MV-4-11 (cell line): ENCODE results near the gene ARL3.

Experiments
- DNase-seq: peaks from one replicate; lab custom pipeline; 2025; lab: John Stamatoyannopoulos, UW

ARL3 gene

DNA sequence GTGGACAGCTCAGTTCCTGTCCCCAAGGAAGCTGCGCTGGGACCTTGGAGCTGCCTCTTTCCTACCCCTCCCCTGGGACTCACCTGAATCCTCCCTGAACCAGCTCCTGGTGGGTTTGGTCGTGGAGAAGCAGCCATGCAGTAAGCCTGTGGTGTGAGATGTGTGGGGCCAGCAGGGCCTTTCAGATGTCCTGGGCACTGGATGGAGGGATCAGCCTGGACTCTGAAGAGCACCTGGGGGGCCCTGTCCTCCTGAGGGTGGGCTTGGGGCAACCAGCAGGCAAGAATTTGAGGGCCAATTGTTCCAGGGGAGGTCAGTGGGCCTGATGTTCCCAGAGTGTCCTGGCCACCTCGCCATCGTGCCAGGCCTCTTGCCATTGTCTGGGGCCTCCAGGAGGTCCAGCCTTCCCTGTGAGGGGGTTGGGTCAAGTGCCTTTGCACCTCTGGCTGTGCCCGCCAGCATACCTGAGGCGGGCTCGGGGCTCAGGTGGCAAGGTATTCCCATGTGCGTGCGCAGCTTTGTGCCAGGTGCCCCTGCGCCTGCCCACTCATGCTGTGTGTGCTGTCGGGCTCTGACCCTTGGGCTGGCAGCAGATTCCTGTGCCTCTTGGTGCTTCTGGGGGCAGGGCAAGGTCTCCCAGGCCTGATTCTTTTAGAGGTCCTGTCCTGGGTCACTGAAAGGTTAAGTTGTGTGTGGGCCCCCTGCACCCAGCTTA is 62.6 kb downstream of the ARL3 start:
- DNase-seq, result no peak

DNA sequence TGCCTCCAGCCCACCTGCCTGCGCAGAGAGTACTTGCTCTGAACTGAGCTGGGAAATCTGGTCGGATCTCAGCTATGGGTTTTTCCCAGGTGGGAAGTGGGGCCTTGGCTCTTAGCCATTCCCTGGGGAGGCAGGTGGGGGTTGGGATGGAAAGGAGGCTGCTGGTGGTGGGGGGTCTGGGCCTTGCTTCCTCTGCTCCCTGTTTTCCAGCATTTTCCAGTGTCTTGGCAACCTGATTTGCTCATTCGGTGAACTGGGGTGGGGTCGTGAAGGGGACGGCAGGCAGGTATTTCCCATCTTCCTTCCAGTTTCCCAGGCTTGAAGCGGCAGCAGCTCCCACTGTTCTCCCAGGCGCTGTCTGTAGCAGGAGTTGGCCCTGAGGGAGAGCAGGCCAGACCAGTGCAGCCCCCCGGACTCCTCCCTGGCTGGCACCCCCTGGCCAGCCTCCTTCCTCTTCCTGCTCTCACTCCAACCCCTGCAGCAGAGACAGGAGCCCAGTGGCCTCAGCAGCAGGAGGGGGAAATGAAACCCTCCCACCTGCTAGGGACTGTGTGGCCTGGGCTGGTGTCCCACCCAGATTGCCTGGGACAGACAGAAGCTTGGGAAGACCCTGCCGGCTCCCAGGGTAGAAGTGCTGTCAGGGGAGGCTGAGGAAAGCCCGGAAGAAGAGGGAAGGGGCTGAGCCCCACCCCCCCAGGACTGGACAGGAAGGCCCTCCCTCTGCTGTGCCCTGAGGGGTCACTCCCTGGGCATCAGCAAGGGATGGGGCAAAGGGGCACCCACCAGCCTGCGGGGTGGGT is 63.3 kb downstream of the ARL3 start:
- DNase-seq, result peak; percentile 41

DNA sequence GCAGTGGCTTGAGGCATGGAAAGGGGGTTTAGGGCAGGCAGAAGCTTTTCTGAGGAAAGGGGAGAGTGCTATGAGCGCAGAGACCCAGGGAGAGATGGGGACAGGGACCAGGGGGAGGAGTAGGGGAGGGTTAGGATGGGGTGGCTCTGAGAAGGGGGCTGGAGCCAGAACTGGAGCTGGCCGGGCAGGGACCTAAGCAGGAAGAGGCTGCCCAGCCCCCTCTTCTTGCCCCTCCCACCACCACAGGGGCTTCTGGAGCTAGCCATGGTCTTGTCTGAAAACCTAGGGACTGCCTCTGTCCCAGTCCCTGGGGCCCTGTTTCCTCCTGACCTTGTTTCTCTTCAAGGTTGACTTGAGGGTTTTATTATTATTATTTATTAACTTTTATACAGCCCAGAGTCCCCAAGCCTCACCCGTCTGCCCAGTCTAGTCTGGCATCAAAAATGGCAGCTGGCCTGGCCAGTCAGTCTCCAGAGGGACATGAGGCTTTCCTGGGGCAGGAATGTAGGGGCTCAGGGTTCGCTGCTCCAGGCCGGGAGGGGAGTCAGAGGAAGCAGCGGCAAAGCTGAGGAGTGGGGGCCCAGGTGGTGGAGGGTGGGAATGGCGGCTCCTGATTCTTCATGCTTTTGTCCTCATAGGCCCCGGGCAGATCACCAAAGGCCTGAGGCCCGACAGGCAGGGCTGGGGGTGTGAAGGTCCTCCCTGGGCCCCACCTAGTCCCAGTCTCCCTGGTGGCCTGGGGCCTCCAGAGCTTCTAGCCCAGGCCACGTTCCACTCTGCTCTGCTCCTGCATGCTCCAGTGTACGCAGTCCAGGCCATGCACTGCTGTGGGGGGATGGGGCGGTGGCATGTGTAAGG is 64.2 kb downstream of the ARL3 start:
- DNase-seq, result no peak

DNA sequence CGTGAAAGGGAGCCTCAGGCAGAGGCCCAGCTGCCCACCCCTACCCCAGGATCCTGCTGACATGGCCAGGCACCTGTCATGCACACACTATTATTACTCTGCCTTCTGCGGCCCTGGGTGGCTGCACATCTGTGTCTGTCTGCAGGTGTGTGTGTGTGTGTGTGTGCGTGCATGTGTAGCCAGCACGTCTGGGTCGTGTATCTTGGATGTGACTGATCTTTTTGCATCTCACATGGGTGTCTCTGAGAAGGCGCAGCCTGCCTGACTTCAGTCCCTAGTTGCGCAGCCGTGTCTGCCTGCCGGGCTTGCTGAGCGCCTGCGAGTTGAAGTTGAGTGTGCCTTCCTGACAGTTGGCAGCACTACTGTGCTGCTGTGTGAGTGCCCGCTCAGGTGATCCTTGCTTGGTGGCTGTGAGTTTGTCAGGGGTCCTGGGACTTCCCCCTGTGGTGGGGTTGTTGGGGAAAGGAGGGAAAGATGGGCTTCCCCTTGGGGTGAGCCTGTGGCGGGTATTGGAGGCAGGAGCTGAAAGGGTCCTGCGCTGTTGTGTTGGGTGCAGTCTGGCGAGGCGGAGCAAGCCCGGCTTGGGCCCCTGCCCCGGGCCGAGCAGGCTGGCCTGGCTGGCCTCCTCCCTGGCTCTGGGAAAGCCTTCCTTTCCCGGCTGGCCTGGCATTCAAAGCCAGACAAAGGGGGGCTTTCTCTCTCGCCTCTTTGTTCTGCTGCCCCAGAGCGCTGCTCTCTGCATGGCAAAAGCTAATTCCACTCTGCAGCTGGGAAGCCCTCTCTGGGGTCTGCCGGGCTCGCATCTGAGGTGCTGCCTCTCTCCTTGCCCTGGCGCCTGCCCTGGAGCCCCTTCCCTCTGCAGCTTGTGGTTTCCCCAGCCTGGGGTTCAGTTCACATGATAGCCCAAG is 65.1 kb downstream of the ARL3 start:
- no peak for DNase-seq

DNA sequence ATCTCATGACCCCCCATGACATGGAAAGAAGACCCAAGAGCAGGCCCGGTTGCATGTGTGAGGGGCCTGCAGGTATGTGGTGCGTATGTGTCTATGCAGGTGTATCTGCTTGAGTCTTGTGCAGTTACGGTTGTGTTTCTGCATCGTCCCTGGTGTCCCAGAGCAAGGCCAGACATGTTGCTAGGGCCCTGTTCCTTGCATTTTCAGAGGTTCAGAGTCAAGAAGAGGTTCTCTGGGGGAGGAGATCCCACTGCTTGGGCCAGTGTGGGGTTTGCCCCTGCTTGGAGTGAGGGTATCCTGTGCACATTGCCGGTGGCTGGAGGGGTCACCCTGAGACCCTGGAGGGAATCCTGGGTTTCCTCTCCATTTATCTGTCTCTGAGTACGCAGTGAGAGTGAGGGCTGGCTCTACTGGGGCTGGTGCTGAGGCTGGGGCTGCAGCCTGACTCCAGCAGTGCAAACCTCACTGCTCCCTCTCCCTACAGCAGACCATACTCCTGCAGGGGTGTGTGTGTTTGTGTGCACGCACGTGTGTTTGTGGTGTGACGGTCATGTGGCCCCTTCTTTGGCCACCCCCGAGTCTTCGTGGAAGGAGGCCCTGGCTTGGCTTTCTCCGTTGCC is 65.8 kb downstream of the ARL3 start:
- no peak for DNase-seq

DNA sequence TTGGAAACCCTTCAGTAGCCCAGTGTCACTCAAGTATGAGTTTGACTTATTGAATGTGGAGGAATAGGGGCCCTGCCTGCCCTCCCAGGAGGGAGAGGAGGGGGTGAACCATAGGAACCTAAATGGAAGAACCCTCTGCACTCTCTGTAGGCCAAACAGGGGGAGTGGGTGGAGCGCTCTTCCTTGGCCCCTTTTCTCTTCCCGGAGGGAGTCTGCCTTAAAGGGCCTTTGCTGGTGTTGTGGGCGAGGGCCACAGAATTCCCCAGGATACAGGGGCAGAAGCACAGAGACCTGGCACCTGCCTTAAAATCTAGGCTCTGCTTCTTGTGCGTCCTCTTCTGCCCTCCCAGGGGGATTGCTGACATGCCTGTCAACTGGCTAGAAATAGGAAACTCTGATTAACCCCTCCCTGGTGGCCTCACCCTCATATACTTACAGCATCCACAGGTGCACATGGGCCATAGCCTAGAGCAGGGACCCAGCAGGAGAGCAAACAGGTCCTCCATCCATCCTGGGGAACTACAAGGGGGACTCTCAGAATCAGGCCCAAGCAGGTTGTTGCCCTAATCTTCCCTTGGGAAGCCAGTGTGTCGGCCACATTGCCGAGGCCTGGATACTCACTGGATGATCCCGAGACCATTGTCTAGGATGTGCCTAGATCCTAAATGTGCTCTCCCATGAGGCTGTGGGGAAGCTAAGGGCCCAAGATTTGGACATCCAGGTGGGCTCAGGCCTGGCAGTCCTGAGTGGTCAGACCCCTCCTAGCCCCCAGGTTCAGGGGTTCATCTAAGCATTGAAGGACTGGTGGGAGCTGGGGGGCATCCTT is 66.5 kb downstream of the ARL3 start:
- no peak for DNase-seq

DNA sequence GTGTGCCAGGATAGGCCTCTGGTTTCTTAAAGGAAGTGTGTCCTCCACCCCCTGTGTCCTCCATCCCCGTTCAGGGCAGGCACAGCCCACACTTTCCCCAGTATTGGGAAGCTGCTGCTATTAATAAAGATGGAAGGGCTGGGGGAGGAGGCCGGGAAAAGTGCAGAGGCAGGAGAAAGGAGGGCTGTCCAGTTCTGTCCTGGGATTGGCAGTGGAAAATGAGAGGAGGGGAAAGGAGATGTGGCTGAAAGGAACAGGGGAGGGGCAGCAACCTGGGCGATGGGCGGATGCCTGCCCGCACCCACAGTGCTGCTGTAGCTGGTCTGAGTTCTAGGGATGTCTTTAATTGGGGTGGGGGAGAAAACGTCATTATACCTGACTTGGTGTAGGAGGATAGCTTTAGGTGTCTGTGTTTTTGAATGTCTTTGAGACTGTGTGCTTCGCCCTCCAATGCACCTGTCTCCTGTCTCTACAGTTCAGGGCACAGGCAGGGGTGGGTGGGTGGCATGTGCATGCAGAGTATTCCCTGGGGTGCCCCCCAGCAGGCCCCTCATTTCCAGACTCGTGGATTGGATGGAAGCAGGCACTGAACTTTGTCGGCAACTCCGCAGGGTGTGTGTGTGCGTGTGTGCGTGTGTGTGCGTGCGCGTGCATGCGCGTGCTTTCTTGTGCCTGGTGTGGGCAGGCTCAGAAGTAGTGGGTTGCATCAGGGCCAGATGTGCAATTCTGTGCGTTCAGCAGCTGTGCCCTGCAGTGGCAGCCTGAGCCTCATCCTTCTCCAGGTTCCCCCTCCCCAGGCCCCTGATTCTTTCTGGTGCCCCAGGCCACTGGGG is 67.4 kb downstream of the ARL3 start:
- peak; percentile 76 for DNase-seq

DNA sequence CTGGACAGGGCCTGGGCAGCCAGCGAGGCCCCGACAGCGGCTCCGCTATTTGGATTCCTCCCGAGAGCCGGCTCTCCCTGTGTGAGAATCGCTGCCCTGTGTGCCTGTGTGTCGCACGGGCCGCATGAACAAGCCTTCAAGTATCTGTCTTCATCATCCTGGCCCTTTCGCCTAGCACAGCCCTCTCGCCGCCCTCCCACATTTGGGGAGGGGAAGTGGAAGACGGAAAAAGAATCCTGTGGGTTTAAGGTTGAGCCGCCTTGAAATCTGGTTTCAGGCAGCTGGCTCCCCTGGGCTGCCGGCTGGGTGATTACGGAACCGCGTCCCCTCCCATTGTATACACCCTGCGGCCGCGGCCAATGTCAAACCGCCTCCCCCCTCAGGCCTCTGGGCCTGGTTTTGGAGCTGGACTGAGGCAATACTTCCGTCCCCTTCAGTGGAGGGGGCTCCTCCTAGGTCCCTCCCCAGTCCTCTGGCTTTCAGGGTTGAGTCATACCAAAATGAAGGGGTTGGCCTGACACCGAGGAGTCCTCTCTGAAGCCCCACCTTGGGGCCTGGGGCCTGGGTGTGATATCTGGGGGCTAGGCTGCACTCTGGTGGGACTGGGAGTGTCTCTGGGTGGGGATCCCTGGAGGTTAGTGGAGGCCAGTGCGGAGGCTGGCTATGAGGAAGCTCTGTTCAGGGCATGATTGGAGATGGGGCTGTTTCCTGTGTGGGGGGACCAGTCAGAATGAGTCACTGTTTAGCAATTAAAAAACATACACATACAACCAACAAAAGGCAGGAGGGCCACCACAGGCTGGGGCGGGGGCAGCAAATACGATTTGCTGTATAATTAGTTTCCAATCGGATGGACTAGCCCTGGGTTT is 68.2 kb downstream of the ARL3 start:
- DNase-seq, result peak; percentile 99

DNA sequence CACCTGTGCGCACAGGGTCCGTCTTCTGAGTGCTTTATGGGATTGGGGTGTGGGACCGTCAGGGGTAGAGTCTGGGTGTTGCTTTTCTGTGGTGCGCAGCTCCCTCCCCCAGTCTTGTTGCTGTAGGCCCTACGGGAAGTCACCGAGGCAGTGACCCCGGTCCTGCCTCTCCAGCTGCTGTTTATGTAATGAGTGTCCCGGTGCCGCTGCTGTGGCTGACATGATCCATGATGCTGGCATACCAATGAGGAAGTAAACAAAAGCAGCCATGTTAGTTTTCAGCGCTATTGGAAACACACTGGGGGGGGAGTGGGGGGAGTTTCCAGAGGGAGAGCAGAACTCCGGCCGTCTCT is 68.8 kb downstream of the ARL3 start:
- peak; percentile 90 for DNase-seq

DNA sequence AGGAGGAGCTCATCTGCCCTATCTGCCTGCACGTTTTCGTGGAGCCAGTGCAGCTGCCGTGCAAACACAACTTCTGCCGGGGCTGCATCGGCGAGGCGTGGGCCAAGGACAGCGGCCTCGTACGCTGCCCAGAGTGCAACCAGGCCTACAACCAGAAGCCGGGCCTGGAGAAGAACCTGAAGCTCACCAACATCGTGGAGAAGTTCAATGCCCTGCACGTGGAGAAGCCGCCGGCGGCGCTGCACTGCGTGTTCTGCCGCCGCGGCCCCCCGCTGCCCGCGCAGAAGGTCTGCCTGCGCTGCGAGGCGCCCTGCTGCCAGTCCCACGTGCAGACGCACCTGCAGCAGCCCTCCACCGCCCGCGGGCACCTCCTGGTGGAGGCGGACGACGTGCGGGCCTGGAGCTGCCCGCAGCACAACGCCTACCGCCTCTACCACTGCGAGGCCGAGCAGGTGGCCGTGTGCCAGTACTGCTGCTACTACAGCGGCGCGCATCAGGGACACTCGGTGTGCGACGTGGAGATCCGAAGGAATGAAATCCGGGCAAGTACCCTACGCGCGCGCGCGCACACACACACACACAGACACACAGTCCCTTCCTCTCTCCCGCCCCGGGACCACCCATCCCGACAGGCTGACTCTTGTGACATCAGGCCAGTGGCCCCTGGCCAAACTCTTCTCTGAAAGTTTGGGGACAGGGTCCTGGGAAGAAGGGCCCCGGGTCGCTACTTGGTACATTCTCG is 69.4 kb downstream of the ARL3 start:
- peak; percentile 53 for DNase-seq

DNA sequence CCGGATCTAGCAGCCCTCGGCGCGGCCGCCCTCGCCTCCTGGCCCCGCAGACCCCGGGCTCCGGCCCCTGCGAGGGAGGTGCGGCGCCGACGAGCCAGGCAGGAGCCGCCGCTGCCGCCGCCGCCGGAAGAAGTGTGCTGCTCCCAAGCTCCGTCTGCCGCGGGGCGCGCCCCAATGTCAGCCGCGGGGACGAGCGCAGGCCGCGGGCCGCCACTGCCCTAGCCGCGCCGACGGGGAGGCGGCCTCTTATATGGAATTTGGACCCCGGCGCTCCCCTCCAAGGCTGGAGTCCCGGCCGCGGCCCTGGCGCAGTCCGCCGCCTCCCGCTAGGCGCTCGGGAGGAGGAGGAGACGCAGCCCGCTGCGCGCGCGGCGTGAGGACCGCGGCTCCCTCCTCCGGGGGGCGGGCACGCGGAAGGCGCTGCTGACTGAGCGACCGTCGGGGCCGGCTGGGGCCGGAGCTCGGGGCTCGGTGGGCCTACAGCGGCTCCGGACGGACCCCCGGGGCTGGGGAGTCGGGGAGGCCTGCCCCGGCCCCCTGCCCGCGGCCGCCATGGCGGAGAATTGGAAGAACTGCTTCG is 70.0 kb downstream of the ARL3 start, which contains the start of gene TRIM8:
Gene TRIM8, plus strand, starts transcription at position 414 of the 580 bp plus-strand sequence. Its CDS starts 139 bp downstream, at position 553.
- peak; percentile 50 for DNase-seq

DNA sequence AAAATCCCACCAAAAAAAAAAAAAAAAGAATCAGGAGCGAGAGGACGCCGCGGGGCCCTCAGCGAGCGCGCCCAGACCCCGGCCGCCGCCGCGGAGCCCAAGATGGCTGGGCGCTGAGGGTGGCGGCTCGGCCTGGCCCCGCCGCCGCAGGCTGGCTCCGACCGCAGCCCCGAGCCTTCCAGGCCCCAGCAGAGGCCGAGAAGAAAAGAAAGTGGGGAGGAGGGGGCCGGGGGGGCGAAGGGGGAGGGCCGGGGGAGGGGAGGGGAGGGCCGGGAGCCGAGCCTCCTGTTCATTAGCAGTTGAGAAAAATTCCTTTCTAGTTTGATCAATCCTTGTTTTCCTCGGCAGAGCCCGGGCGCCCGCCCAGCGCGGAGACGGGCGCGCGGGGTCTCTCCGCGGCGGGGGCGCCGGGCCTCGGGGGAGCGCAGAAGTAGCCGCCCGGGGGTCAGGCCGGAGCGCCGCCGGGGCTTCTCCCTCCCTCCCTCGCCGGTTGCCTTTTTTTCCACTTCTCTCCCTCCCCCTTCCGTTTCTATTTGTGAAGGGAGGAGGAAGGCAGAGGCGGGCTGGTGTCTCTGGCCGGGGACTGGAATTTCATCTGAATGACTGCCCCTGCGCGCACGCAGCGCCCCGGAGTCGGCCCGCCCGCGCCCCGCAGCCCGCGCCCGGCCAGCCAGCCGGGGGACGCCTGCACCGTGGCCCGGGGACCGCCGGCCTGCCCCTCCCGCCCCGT is 70.7 kb downstream of the ARL3 start:
- peak; percentile 58 for DNase-seq

DNA sequence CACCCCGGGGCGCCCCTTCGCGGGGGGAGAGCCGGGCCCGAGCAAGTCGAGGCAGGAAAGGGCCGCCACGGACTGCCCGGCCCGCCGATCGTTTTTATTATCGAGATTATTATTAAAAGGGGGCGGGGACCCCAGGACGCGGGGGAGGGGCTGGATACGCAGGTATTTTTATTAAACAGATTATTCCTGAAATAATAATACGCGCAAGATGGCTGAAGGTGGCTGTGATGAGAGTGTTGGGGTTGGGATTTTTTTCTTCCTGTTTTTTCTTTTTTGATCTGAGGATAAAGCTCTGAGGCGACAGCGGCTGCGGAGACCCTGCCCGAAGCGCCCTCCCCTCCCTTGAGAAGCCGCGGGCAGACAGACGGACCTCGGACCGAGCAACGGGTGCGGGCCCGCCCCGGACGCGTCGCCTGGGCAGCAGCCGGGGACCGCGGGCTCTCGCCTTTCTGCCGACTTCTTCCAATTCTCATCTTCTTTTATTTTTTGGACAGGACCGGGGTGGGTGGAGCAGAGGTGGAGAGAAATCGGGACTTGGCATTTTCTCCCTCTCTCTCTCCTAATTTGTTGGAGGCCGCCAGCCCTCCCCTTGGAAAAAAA is 71.4 kb downstream of the ARL3 start:
- no peak for DNase-seq

DNA sequence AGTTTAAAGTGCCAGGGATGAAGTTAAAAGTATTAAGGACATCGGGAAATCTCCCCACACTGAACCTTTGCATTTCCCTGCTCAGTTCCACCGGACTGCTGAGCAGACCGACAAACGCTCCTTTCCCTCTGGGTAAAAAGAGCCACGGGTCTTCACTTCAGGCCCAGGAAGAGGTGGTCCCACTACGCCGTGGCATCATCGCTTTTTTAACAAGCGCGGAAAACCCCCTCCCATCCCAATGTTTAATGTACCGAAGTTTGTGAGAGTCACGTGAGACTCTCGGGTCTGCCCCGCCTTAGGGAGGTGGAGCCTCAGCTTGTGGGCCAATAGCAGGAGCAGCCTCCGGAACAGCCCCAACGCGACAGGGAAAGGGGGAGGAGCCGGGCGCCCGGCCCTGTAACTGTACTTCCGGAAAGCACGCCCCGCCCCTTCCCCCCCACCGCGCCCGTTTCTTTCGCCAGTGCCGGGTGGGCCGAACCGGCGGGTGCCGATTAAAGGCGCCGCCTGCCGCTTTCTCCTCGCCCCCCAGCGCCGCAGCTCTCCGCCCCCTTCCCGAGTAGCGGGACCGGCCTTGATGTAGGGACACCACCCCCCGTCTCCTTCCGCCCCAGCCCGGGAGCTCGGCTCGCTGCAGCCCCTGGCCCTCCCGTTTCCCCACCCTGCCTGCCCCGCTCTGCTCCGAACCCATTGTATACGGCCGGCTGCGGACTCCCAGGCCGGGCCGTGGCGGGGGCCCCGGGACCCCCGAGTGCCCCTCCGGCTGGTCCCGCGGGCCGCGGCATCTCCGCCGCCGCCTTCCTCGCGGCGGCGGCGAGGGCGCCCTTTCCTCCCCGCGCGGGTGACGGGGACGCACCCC is 72.1 kb downstream of the ARL3 start:
- DNase-seq, result peak; percentile 96

DNA sequence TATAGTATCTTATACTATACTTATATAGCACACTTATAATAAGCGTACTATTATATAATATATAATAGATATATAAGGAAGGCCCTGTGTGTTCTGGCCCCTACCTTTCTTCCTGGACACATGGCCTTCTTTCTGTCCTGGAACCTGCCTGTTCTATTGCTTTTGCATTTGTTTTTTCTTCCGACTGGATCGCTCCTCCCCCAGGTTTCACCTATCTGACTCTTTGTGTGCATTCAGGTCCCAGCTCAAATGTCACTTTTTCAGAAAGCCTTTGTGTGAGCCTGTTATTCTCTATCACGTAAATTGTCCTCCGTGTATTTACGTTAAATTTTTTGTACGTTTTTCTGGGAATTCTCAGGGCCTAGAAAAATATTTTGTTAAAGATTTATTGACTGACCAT is 72.8 kb downstream of the ARL3 start:
- no peak for DNase-seq
